K562 (cell line): ENCODE data around the gene RIPOR1. TPM values are rescaled to one million over a fixed set of nuclear protein-coding genes. Genes with fewer than 3 reads are reported as not detected.

ENCODE experiments used
- CXXC5 ChIP-seq: fragments of 250-450 bp; sonication (Bioruptor Pico); IDR thresholded peaks from 2 replicates; pipeline ENCODE4 v1.8.0; 2022; ENCODE audit warnings: inconsistent platforms, mild to moderate bottlenecking, moderate library complexity
- FOXJ3 ChIP-seq: sonication (generic); formaldehyde crosslinking; IDR thresholded peaks from 2 replicates; pipeline ENCODE4 v1.4.0; 2020; ENCODE audit warnings: mild to moderate bottlenecking, missing genetic modification reagents
- HMG20B ChIP-seq: fragments of 250-450 bp; sonication (Bioruptor Pico); IDR thresholded peaks from 2 replicates; pipeline ENCODE4 v1.5.0; 2021; ENCODE audit warnings: mild to moderate bottlenecking
- NFIC ChIP-seq: fragments of 450-650 bp; IDR thresholded peaks from 2 replicates; pipeline ENCODE4 v1.6.1; 2017; ENCODE audit warnings: mild to moderate bottlenecking, inconsistent platforms
- NFYB ChIP-seq: IDR thresholded peaks from 2 replicates; pipeline ENCODE4 v1.6.1; 2011; ENCODE audit warnings: mild to moderate bottlenecking, moderate library complexity; ENCODE audit not compliant: insufficient read length; ENCODE audit errors: extremely low read depth
- POU5F1 ChIP-seq: fragments of 150-350 bp; IDR thresholded peaks from 2 replicates; pipeline ENCODE4 v1.6.1; 2014; ENCODE audit warnings: borderline replicate concordance, low read length, low read depth, mild to moderate bottlenecking; ENCODE audit not compliant: partially characterized antibody
- PTTG1 ChIP-seq: fragments of 450-650 bp; IDR thresholded peaks from 2 replicates; pipeline ENCODE4 v1.6.1; 2016; ENCODE audit warnings: low read depth, mild to moderate bottlenecking, missing genetic modification characterization, missing compliant biosample characterization
- SRSF3 ChIP-seq: fragments of 200-400 bp; formaldehyde crosslinking; IDR thresholded peaks from 2 replicates; pipeline ENCODE4 v1.6.1; 2016; ENCODE audit warnings: mild to moderate bottlenecking, low read length, moderate library complexity; ENCODE audit not compliant: insufficient read depth
- TAF9B ChIP-seq: fragments of 450-650 bp; IDR thresholded peaks from 2 replicates; pipeline ENCODE4 v1.6.1; 2018; ENCODE audit warnings: mild to moderate bottlenecking; ENCODE audit not compliant: partially characterized antibody
- TRIM24 ChIP-seq, 2 experiments: fragments of 450-650 bp; IDR thresholded peaks; 2 replicates each; pipeline ENCODE4 v1.6.1; 2016
- polyA plus RNA-seq, 8 experiments: library from polyadenylated mRNA; depleted of rRNA in 4 of 8; stranded (reverse) in 5 of 8; unstranded in 3 of 8; fragments of >200 nt; fragmentation: Nextera tagmentation in 2 of 8; fragmentation: Illumina TruSeq in 1 of 8; extraction: Ambion mirVana in 2 of 8; extraction: Trizol in 1 of 8; gene quantifications; 2 replicates each; pipeline versions ENCODE4 v1.2.1 to v1.2.3, GENCODE V29; 2011 to 2014; ENCODE audit warnings: inconsistent platforms in 1 of 8, missing spikeins in 1 of 8
- total RNA-seq, 7 experiments: library from RNA; depleted of rRNA in 6 of 7; stranded (reverse); fragments of >200 nt in 6 of 7; fragmentation: Illumina TruSeq in 2 of 7; extraction: Trizol in 2 of 7; gene quantifications; 2 replicates each; pipeline versions ENCODE4 v1.2.1 to v1.2.3, GENCODE V29; 2011 to 2021; ENCODE audit warnings: low replicate concordance in 1 of 7
- TF ChIP-seq, protein P1 (sequence below): sonication (generic); formaldehyde crosslinking; IDR thresholded peaks from 2 replicates; pipeline ENCODE4 v1.8.1; 2023; ENCODE audit warnings: mild to moderate bottlenecking, missing genetic modification reagents, moderate library complexity
- TF ChIP-seq, protein P2 (sequence below): sonication (generic); formaldehyde crosslinking; IDR thresholded peaks from 2 replicates; pipeline ENCODE4 v1.8.0; 2022; ENCODE audit warnings: mild to moderate bottlenecking, missing genetic modification reagents
- TF ChIP-seq, protein P3 (sequence below): fragments of 250-450 bp; sonication (Bioruptor Pico); IDR thresholded peaks from 2 replicates; pipeline ENCODE4 v1.8.0; 2022; ENCODE audit warnings: moderate library complexity, mild to moderate bottlenecking, inconsistent platforms
- TF ChIP-seq, protein P4 (sequence below): fragments of 250-450 bp; sonication (Bioruptor Pico); IDR thresholded peaks from 2 replicates; pipeline ENCODE4 v1.5.0; 2022; ENCODE audit warnings: mild to moderate bottlenecking
- TF ChIP-seq, protein P5 (sequence below): fragments of 250-450 bp; sonication (Bioruptor Pico); IDR thresholded peaks from 2 replicates; pipeline ENCODE4 v1.8.0; 2022; ENCODE audit warnings: moderate library complexity, mild to moderate bottlenecking, inconsistent platforms
- TF ChIP-seq, protein P6 (sequence below): fragments of 450-650 bp; conservative IDR thresholded peaks from 2 replicates; pipeline ENCODE4 v1.6.1; 2016; ENCODE audit warnings: missing genetic modification characterization, low read depth, mild to moderate bottlenecking, missing compliant biosample characterization, moderate library complexity

The RIPOR1 gene
- total and polyA plus RNA-seq, 9 of the 15 experiments (the other 6 are each of a cell fraction or from before 2014, with no cell fraction given) = 0.36 to 31.1 (median 3.0) TPM

DNA sequence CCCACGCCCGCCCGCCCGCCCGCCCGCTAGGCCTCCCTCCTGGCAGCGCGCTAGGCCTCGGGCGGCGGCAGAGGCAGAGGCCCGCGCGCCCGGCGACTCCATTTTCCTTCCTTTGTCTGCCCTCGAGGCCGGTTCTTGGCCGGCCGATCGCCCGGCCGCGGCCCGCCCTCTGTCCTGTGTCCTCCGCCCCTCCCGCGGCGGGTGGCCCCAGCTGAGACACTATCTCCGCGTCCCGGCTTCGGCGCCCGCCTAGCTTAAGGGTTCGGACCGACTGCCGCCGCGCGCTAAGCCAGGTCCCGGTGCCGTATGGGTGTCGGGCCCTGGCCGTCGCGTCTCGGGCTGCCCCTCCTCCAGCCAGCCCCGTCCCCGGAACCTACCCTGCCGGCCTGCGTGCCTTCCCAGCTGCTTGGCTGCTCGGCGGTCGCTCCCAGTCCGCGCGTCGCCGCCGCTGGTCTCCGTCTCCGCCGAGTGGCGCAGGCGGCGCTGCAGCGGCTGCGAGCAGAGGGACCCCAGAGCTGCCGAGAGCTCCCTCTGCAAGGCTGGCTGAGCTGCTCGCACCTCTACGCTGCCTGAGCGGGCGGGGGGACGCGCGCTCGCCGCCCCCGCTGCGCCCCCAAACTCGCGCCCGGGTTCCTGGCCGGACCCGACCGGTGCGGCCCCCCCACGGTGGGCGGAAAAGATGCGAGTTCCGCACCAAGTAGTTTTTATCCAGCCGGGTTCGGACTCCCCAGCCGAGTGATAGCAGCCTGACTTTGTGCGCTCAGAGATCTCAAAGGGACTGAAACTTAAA, 34.5 kb downstream of the RIPOR1 start (continued):
- TF ChIP-seq SRSF3 (no peak), FOXJ3 (CRISPR knock-in tag) (no peak), POU5F1 (no peak), CXXC5 (CRISPR knock-in tag) (peak; percentile 66), HMG20B (CRISPR knock-in tag) (no peak), PTTG1 (tag) (no peak), TAF9B (no peak), TRIM24 (IDR thresholded peaks at IDR 0.05) (no peak), NFYB (no peak), NFIC (no peak)
- TF ChIP-seq, protein P1, sequence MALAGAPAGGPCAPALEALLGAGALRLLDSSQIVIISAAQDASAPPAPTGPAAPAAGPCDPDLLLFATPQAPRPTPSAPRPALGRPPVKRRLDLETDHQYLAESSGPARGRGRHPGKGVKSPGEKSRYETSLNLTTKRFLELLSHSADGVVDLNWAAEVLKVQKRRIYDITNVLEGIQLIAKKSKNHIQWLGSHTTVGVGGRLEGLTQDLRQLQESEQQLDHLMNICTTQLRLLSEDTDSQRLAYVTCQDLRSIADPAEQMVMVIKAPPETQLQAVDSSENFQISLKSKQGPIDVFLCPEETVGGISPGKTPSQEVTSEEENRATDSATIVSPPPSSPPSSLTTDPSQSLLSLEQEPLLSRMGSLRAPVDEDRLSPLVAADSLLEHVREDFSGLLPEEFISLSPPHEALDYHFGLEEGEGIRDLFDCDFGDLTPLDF (CRISPR knock-in tag) = peak; percentile 65; the same call in 1 of the 2 replicates
- TF ChIP-seq, protein P2, sequence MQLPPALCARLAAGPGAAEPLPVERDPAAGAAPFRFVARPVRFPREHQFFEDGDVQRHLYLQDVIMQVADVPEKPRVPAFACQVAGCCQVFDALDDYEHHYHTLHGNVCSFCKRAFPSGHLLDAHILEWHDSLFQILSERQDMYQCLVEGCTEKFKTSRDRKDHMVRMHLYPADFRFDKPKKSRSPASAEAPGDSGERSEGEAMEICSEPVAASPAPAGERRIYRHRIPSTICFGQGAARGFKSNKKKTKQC (CRISPR knock-in tag) = peak; percentile 89
- TF ChIP-seq, protein P3, sequence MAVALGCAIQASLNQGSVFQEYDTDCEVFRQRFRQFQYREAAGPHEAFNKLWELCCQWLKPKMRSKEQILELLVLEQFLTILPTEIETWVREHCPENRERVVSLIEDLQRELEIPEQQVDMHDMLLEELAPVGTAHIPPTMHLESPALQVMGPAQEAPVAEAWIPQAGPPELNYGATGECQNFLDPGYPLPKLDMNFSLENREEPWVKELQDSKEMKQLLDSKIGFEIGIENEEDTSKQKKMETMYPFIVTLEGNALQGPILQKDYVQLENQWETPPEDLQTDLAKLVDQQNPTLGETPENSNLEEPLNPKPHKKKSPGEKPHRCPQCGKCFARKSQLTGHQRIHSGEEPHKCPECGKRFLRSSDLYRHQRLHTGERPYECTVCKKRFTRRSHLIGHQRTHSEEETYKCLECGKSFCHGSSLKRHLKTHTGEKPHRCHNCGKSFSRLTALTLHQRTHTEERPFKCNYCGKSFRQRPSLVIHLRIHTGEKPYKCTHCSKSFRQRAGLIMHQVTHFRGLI (CRISPR knock-in tag) = no peak
- TF ChIP-seq, protein P4, sequence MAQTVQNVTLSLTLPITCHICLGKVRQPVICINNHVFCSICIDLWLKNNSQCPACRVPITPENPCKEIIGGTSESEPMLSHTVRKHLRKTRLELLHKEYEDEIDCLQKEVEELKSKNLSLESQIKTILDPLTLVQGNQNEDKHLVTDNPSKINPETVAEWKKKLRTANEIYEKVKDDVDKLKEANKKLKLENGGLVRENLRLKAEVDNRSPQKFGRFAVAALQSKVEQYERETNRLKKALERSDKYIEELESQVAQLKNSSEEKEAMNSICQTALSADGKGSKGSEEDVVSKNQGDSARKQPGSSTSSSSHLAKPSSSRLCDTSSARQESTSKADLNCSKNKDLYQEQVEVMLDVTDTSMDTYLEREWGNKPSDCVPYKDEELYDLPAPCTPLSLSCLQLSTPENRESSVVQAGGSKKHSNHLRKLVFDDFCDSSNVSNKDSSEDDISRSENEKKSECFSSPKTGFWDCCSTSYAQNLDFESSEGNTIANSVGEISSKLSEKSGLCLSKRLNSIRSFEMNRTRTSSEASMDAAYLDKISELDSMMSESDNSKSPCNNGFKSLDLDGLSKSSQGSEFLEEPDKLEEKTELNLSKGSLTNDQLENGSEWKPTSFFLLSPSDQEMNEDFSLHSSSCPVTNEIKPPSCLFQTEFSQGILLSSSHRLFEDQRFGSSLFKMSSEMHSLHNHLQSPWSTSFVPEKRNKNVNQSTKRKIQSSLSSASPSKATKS = no peak
- TF ChIP-seq, protein P5, sequence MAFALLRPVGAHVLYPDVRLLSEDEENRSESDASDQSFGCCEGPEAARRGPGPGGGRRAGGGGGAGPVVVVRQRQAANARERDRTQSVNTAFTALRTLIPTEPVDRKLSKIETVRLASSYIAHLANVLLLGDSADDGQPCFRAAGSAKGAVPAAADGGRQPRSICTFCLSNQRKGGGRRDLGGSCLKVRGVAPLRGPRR (CRISPR knock-in tag) = no peak
- TF ChIP-seq, protein P6, sequence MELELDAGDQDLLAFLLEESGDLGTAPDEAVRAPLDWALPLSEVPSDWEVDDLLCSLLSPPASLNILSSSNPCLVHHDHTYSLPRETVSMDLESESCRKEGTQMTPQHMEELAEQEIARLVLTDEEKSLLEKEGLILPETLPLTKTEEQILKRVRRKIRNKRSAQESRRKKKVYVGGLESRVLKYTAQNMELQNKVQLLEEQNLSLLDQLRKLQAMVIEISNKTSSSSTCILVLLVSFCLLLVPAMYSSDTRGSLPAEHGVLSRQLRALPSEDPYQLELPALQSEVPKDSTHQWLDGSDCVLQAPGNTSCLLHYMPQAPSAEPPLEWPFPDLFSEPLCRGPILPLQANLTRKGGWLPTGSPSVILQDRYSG (tag) = no peak
